ENCODE results near the gene SKI.
A peak's percentile ranks its signal among the peaks of the same experiment; 100 is the strongest.

SKI gene

DNA sequence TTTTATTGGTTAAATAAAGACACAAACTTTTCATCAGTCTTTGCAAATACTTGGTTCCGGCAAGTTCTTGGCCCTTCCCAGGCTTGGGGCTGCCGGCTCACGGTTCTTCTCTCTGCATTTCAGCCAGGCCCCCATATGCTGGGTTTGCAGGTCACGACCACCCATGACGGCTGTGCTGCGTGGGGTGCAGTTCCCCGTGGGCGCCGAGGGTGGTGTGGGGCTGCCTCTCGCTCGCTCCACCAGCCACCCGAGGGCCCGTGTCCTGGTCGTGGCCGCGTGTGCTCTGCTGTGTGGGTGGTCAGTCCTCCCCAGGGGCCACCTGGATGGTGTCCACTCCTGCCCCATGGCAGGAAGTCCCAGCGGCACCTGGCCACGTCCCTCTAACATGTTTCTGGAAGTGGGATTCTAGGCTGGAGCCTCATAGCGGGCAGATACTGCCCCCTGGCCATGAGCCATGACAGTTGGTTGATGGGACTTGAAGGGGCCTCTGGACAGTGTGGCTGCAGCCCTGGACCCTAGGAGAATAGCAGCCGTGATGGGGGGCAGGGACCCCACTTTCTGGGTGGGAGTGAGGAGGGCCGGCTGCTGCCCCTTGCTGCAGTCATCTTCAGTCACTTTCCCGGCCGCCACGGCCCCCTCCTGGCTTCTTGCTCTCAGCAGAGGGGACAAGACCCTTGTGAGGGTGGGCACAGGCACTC is 46.3 kb downstream of the SKI start:
- Histone ChIP-seq H3K36me3 (peaks cover 0 to 4% (median 4%) of the 10 kb centered on the region in 3 donors), H3K9me3 (no peaks in the 10 kb centered on the region), H3K27me3 (no peaks in the 10 kb centered on the region), H3K4me1 (peaks cover 9 to 100% (median 99%) of the 10 kb centered on the region in 4 donors), H3K4me3 (peak overlapping the region; percentile 8 to 20), H3K27ac (peak overlapping the region; percentile 72 to 75)
- no peak for DNase-seq
- intact Hi-C loops (cut with DNase I; ENCODE audit: low total_unique reads) = no loop called here
- TF ChIP-seq, protein P1, sequence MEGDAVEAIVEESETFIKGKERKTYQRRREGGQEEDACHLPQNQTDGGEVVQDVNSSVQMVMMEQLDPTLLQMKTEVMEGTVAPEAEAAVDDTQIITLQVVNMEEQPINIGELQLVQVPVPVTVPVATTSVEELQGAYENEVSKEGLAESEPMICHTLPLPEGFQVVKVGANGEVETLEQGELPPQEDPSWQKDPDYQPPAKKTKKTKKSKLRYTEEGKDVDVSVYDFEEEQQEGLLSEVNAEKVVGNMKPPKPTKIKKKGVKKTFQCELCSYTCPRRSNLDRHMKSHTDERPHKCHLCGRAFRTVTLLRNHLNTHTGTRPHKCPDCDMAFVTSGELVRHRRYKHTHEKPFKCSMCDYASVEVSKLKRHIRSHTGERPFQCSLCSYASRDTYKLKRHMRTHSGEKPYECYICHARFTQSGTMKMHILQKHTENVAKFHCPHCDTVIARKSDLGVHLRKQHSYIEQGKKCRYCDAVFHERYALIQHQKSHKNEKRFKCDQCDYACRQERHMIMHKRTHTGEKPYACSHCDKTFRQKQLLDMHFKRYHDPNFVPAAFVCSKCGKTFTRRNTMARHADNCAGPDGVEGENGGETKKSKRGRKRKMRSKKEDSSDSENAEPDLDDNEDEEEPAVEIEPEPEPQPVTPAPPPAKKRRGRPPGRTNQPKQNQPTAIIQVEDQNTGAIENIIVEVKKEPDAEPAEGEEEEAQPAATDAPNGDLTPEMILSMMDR (IDR thresholded peaks at IDR 0.05) = no peak

DNA sequence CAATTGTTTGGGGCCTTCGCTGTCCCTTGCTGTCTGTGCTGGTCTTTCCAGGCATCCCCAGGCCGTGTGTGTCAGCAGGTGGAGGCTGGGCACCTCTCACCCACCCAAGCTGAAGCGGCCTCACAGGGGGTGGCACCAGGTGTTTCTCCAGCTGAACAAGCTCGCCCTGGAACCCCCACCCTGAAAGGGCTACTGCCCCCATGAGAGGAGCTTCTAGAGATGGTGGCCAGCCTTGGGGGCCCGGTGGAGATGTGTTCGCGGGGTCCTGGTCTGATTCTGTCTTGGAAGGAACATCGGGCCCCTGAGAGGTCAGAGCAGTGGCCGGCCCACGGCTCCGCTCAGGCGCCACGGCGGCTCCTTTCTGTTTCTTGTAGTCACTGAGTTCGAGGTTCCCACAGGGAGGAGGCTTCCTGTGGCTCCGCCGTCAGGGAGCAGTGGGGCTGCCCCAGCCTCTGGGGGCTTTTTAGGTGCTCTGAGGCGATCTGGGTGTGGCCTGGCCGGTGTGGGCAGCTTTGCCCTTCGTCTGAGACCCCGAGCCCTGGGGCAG is 46.9 kb downstream of the SKI start:
- TF ChIP-seq, protein P1 (IDR thresholded peaks at IDR 0.05) = no peak
- peaks cover 9 to 100% (median 100%) of the 10 kb centered on the region in 4 donors for H3K4me1 ChIP-seq
- peak overlapping the region; percentile 72 to 75 for H3K27ac ChIP-seq
- no peaks in the 10 kb centered on the region for H3K9me3 ChIP-seq
- no peak for DNase-seq
- intact Hi-C loops (cut with DNase I; ENCODE audit: low total_unique reads) = loop anchor here (5.0 kb wide), 1 partner anchor 33 kb away; no protein-coding TSS in a partner anchor
- peaks cover 0 to 4% (median 4%) of the 10 kb centered on the region in 3 donors for H3K36me3 ChIP-seq
- H3K27me3 ChIP-seq = no peaks in the 10 kb centered on the region
- H3K4me3 ChIP-seq = no peak overlapping the region

DNA sequence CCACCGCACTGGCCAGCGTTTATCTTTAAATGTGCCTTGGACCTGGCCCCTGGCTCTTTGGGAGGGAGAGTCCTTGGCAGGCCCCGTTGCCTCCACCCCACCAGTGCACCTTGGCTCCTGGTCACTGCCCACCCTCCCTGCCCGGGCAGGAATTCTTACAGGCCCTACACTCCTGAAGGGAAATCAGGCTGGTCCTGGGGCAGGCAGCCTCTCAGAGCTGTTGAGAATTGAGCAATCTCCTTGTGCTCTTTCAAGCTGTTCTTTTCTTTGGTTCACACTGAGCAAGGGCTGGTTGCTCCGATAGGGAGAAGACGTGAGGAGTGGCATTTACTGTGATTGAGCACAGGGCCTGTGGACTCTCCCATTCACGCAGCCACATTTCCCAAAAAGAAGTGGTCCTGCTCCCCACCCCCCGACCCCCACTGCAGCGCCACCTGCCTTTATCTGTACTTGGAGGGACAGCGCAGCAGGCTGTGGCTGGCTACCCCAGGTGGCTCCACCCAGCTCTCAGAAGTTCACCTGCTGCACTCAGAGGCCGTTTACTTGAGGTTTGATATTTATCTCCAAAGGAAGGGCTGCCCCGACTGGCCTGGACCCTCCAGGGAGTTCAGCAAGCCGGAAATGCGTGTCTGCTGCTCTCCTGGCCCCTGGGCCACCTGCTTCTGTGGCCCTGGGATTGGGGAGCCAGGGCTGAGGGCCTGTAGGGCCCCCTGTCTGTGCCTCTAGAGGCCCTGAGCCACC is 47.8 kb downstream of the SKI start:
- Histone ChIP-seq H3K27ac (peak overlapping the region; percentile 72 to 75), H3K9me3 (no peaks in the 10 kb centered on the region), H3K4me1 (peaks cover 9 to 94% (median 92%) of the 10 kb centered on the region in 4 donors), H3K4me3 (no peak overlapping the region), H3K36me3 (peaks cover 0 to 4% (median 4%) of the 10 kb centered on the region in 3 donors), H3K27me3 (no peaks in the 10 kb centered on the region)
- TF ChIP-seq, protein P1 (IDR thresholded peaks at IDR 0.05) = no peak
- intact Hi-C loops (cut with DNase I; ENCODE audit: low total_unique reads) = loop anchor here (5.0 kb wide), 1 partner anchor 34 kb away; no protein-coding TSS in a partner anchor
- DNase-seq = no peak

DNA sequence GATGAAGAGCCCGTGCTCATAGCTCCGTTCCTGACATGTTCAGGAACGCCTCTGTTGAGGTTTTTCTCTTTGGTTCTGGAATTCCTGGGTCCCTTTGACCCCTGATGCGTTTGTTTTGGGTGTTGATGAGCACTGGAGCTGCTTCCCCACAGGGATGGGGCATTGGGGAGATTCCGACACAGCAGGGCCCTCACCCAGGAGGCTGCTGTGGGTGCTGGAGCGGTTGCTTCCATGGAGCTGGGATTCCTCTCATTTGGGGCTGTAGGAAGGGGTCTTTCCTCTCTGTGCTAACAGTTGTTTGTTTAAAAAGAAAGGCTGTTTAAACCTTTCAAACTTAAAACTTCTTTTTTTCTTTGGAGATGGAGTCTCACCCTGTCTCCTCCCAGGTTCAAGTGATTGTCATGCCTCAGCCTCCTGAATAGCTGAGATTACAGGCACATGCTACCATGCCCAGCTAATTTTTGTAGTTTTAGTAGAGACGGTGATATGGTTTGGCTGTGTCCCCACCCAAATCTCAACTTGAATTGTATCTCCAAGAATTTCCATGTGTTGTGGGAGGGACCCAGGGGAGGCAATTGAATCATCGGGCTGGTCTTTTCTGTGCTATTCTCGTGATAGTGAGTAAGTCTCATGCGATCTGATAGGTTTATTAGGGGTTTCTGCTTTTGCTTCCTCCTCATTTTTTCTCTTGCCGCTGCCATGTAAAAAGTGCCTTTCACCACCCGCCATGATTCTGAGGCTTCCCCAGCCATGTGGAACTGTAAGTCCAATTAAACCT is 48.9 kb downstream of the SKI start:
- intact Hi-C loops (cut with DNase I; ENCODE audit: low total_unique reads) = loop anchor here (5.0 kb wide), 1 partner anchor 35 kb away; no protein-coding TSS in a partner anchor
- TF ChIP-seq, protein P1 (IDR thresholded peaks at IDR 0.05) = no peak
- DNase-seq = no peak
- Histone ChIP-seq H3K9me3 (no peaks in the 10 kb centered on the region), H3K4me1 (peaks cover 9 to 84% (median 82%) of the 10 kb centered on the region in 4 donors), H3K27ac (peak overlapping the region; percentile 72 to 75), H3K4me3 (no peak overlapping the region), H3K36me3 (peaks cover 0 to 4% (median 4%) of the 10 kb centered on the region in 3 donors), H3K27me3 (no peaks in the 10 kb centered on the region)

Measured in tibial artery (tissue), 4 donors.